A549 (cell line): ENCODE data around the gene CADM1.

ENCODE experiments used
- CTCF ChIP-seq: fragments of >200 bp; sonication (Bioruptor Twin); formaldehyde crosslinking; IDR thresholded peaks from 3 replicates; pipeline ENCODE4 v1.5.1; 2016
- ELK1 ChIP-seq: fragments of 150-350 bp; IDR thresholded peaks from 2 replicates; pipeline ENCODE4 v1.6.1; 2014; ENCODE audit warnings: low read depth, mild to moderate bottlenecking, low read length
- ESRRA ChIP-seq: fragments of 150-350 bp; IDR thresholded peaks from 2 replicates; pipeline ENCODE4 v1.6.1; 2014; ENCODE audit warnings: mild to moderate bottlenecking, low read length, borderline replicate concordance
- GATA3 ChIP-seq: IDR thresholded peaks from 2 replicates; pipeline ENCODE4 v1.6.1; 2012; ENCODE audit warnings: borderline replicate concordance
- MAX ChIP-seq: IDR thresholded peaks from 2 replicates; pipeline ENCODE4 v1.6.1; 2012
- MAZ ChIP-seq: fragments of 150-350 bp; IDR thresholded peaks from 2 replicates; pipeline ENCODE4 v1.6.1; 2014; ENCODE audit warnings: antibody characterized with exemption, low read depth, low read length, borderline replicate concordance
- MYC ChIP-seq: IDR thresholded peaks from 2 replicates; pipeline ENCODE4 v1.6.1; 2012; ENCODE audit warnings: mild to moderate bottlenecking, inconsistent platforms, low read length, improper control_type of control experiment, borderline replicate concordance
- POLR2A ChIP-seq: IDR thresholded peaks from 2 replicates; pipeline ENCODE4 v1.6.1; 2012; ENCODE audit warnings: mild to moderate bottlenecking, low read length
- REST ChIP-seq: fragments of 200-600 bp; sonication (generic); IDR thresholded peaks from 2 replicates; pipeline ENCODE4 v1.6.1; 2016; ENCODE audit warnings: antibody characterized with exemption, mild to moderate bottlenecking, moderate library complexity
- RFX5 ChIP-seq: fragments of 450-650 bp; IDR thresholded peaks from 2 replicates; pipeline ENCODE4 v1.7.1; 2014; ENCODE audit warnings: antibody characterized with exemption, mild to moderate bottlenecking, moderate library complexity
- SMC3 ChIP-seq: fragments of >200 bp; sonication (Bioruptor Twin); formaldehyde crosslinking; IDR thresholded peaks from 3 replicates; pipeline ENCODE4 v1.6.1; 2018; ENCODE audit warnings: inconsistent platforms

GRCh38 chr11:115515647-115516395 is 11.6 kb upstream of the CADM1 start:
- no peak for TF ChIP-seq ELK1
- no peak for TF ChIP-seq MYC
- TF ChIP-seq ESRRA: no peak
- TF ChIP-seq CTCF: no peak
- TF ChIP-seq MAZ: no peak
- no peak for TF ChIP-seq POLR2A
- no peak for TF ChIP-seq REST
- no peak for TF ChIP-seq SMC3
- no peak for TF ChIP-seq RFX5
- no peak for TF ChIP-seq GATA3
- TF ChIP-seq MAX: no peak
